ENCODE measurements around the gene ADRA2B.

DNA sequence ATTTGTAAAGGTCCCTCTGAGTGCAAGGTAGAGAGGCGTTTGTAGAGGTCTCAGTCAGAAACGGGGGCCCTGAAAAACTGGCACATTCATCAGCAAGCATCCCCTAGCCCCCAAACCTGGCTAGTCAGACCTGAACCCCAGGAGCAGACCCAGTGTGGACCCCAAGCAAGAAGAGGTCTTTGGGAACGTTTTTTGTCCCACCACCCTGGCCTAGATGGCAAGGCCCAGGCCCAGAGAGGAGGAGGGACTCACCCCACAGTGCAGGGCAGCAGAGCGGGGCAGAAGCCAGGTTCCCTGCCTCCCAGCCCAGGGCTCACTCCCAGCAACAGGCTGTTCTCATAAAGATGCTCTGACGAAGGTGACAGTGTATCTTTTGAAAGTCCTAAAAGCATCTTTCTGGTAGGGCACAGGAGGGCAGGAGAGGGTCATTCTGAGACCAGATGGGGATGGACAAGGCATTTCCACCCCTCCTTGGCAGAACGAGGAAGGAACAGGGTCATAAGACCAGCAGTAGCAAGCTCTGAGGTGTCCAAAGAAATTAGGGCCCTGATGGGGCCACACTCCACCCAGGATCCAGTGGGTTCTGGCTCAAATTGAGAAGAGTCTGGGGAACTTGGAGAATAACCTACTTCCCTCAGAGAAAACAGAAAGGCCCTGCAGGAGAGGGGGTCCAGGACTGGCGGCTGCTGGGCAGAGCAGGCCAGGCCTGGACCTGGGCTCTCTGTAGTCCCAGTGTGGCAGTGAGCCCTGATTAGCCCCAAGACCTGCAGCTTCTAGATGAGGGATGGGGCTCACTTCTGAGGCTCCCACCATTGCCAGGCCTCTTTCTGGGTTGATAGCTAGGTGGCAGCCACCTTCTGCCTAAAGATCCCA is 18.2 kb downstream of the ADRA2B start:
- TF ChIP-seq CTCF (IDR thresholded peaks at IDR 0.05), result no peak
- TF ChIP-seq EZH2 (IDR thresholded peaks at IDR 0.05; ENCODE audit: borderline replicate concordance, insufficient read depth, low read depth, low read length, poor library complexity, severe bottlenecking), result no peak
